Endothelial cell of umbilical vein (primary cell): ENCODE results near the gene RFNG. TPM values are rescaled to one million over a fixed set of nuclear protein-coding genes. Genes with fewer than 3 reads are reported as not detected.

Source experiments
- BruUV-seq: library from RNA; stranded (reverse); fragments of 400-500 nt; replicated peaks from 2 replicates; lab custom pipeline; 2021; lab: Mats Ljungman, UMichigan
- CTCF ChIA-PET: fragments of 300-600, 350-600 bp; sonication (Branson Sonifier 250); formaldehyde crosslinking; loops from one replicate; lab custom pipeline; 2021; ENCODE audit warnings: antibody characterized with exemption, inconsistent platforms; lab: Charles Lee
- POLR2A ChIA-PET: fragments of 300-600, 350-600 bp; sonication (Branson Sonifier 250); formaldehyde crosslinking; loops from one replicate; lab custom pipeline; 2021; ENCODE audit warnings: antibody characterized with exemption, inconsistent platforms; lab: Charles Lee
- DNase-seq: peaks from one replicate; pipeline ENCODE4 v3.0.0-alpha.2; 2011; ENCODE audit warnings: low read depth, low spot score
- FAIRE-seq: peaks from 2 replicates; lab custom pipeline; 2011; peaks lifted over from hg19 to GRCh38; lab: Jason Lieb, UNC
- H2AFZ ChIP-seq: 2 replicates; pipeline ENCODE4 v1.6.0; 2012; ENCODE audit warnings: low read depth, low read length, control low read depth, inconsistent platforms
- H3K27ac ChIP-seq: 2 replicates; pipeline ENCODE4 v1.5.1; 2011; ENCODE audit warnings: low read depth, mild to moderate bottlenecking, control low read depth, low read length, moderate library complexity; ENCODE audit not compliant: insufficient read depth
- H3K27me3 ChIP-seq, 2 experiments: 2 replicates each; pipeline versions ENCODE4 v1.6.0 to v1.6.1; 2011; ENCODE audit warnings: low read length in 2 of 2, mixed read lengths in 1 of 2; ENCODE audit not compliant: control insufficient read depth in 2 of 2, insufficient read depth in 2 of 2
- H3K36me3 ChIP-seq, 2 experiments: 2 replicates in 1 of 2; 3 replicates in 1 of 2; pipeline ENCODE4 v1.5.1; 2011; ENCODE audit warnings: low read length in 2 of 2, mild to moderate bottlenecking in 1 of 2, moderate library complexity in 1 of 2; ENCODE audit not compliant: control insufficient read depth in 2 of 2, insufficient read depth in 2 of 2; ENCODE audit errors: extremely low read depth in 1 of 2
- H3K4me1 ChIP-seq: 3 replicates; pipeline ENCODE4 v1.5.1; 2011; ENCODE audit warnings: mild to moderate bottlenecking, low read length; ENCODE audit not compliant: control insufficient read depth, insufficient read depth; ENCODE audit errors: extremely low read depth
- H3K4me2 ChIP-seq: 2 replicates; pipeline ENCODE4 v1.6.1; 2011; ENCODE audit warnings: low read length, control low read depth, mixed read lengths; ENCODE audit not compliant: insufficient read depth
- H3K4me3 ChIP-seq, 3 experiments: fragments of 200-600 bp in 1 of 3; sonication (generic), shearing (Covaris generic) in 1 of 3; replicated peaks in 1 of 3; 2 replicates each; pipeline ENCODE4 v1.5.1; 2011 to 2016; ENCODE audit warnings: control low read depth in 3 of 3, low read length in 3 of 3, mild to moderate bottlenecking in 2 of 3, inconsistent platforms in 1 of 3, low read depth in 1 of 3, moderate library complexity in 1 of 3; ENCODE audit not compliant: insufficient read depth in 1 of 3
- H3K79me2 ChIP-seq: 2 replicates; pipeline ENCODE4 v1.6.0; 2012; ENCODE audit warnings: low read length, inconsistent platforms; ENCODE audit not compliant: control insufficient read depth, insufficient read depth
- H3K9ac ChIP-seq: replicated peaks from 2 replicates; pipeline ENCODE3; 2011; ENCODE audit warnings: low read length, control low read depth; ENCODE audit not compliant: insufficient read depth; ENCODE audit errors: extremely low read depth
- H3K9me1 ChIP-seq: replicated peaks from 3 replicates; pipeline ENCODE4 v1.6.0; 2011; ENCODE audit warnings: mild to moderate bottlenecking, low read length; ENCODE audit not compliant: control insufficient read depth, insufficient read depth; ENCODE audit errors: extremely low read depth
- H3K9me3 ChIP-seq: replicated peaks from 2 replicates; pipeline ENCODE4 v1.5.1; 2012; ENCODE audit warnings: low read length, inconsistent platforms; ENCODE audit not compliant: control insufficient read depth, insufficient read depth
- H4K20me1 ChIP-seq: replicated peaks from 2 replicates; pipeline ENCODE3; 2011; ENCODE audit warnings: mild to moderate bottlenecking, low read length; ENCODE audit not compliant: control insufficient read depth, insufficient read depth; ENCODE audit errors: extremely low read depth
- EZH2 ChIP-seq: IDR thresholded peaks from 2 replicates; pipeline ENCODE4 v1.6.1; 2012; ENCODE audit warnings: borderline replicate concordance, low read depth, mild to moderate bottlenecking, moderate library complexity, low read length, inconsistent platforms; ENCODE audit not compliant: severe bottlenecking
- FOS ChIP-seq: IDR thresholded peaks from 2 replicates; pipeline ENCODE4 v1.6.1; 2011; ENCODE audit warnings: mild to moderate bottlenecking, low read length, moderate library complexity, borderline replicate concordance; ENCODE audit not compliant: insufficient read depth
- GATA2 ChIP-seq: IDR thresholded peaks from 2 replicates; pipeline ENCODE4 v1.7.0; 2011; ENCODE audit warnings: low read depth, mild to moderate bottlenecking, moderate library complexity, mixed read lengths, low read length; ENCODE audit not compliant: insufficient read length, insufficient read depth
- JUN ChIP-seq: IDR thresholded peaks from 2 replicates; pipeline ENCODE4 v1.6.1; 2011; ENCODE audit warnings: borderline replicate concordance, low read depth; ENCODE audit not compliant: insufficient read length, insufficient read depth
- MYC ChIP-seq: IDR thresholded peaks from one replicate; pipeline ENCODE4 v1.6.1; 2011; ENCODE audit warnings: mild to moderate bottlenecking, low read depth, low read length
- POLR2A ChIP-seq: IDR thresholded peaks from 2 replicates; pipeline ENCODE4 v1.6.1; 2012; ENCODE audit warnings: low read depth, mild to moderate bottlenecking, control low read depth, low read length
- POLR2AphosphoS5 ChIP-seq: IDR thresholded peaks from 2 replicates; pipeline ENCODE4 v1.6.1; 2012; ENCODE audit warnings: low read depth, mild to moderate bottlenecking, control low read depth, low read length, moderate library complexity; ENCODE audit not compliant: insufficient read depth
- dilution Hi-C: fragments of 300-500 bp; cut with MboI; formaldehyde crosslinking; loops from one replicate; pipeline ENCODE4 v1.15.0; 2019; ENCODE audit warnings: low sequenced_read_pairs; ENCODE audit not compliant: extremely low pct_ligation_motif_present
- intact Hi-C: fragments of 100-400 bp; cut with micrococcal nuclease; formaldehyde crosslinking; loops from one replicate; pipeline ENCODE4 v1.10.0; 2022
- polyA plus RNA-seq, 4 experiments: library from polyadenylated mRNA; depleted of rRNA in 3 of 4; stranded (reverse) in 3 of 4; unstranded in 1 of 4; fragments of >200 nt; gene quantifications; 2 replicates each; pipeline versions ENCODE4 v1.2.1 to v1.2.3, GENCODE V29; 2011 to 2012; ENCODE audit warnings: missing spikeins in 1 of 4
- total RNA-seq: library from RNA; stranded (reverse); gene quantifications from 2 replicates; pipeline ENCODE4 v1.2.3, GENCODE V29; 2021
- TF ChIP-seq, protein P1 (sequence below): IDR thresholded peaks from 2 replicates; pipeline ENCODE4 v1.6.1; 2011; ENCODE audit not compliant: insufficient read depth, insufficient read length
- TF ChIP-seq, protein P2 (sequence below), 2 donors: IDR thresholded peaks; 1 replicate in 1 of 2; 2 replicates in 1 of 2; pipeline ENCODE4 v1.5.1; 2011; ENCODE audit warnings: low read length in 2 of 2, mild to moderate bottlenecking in 2 of 2, moderate library complexity in 2 of 2, control low read depth in 1 of 2, inconsistent platforms in 1 of 2, low read depth in 1 of 2; ENCODE audit not compliant: insufficient read depth in 1 of 2; ENCODE audit errors: extremely low read depth in 1 of 2

Gene RFNG
- total and polyA plus RNA-seq, 2 donors (not counting 3 experiments of a cell fraction or from before 2014, with no cell fraction given) = 33.7 to 40.0 TPM

DNA sequence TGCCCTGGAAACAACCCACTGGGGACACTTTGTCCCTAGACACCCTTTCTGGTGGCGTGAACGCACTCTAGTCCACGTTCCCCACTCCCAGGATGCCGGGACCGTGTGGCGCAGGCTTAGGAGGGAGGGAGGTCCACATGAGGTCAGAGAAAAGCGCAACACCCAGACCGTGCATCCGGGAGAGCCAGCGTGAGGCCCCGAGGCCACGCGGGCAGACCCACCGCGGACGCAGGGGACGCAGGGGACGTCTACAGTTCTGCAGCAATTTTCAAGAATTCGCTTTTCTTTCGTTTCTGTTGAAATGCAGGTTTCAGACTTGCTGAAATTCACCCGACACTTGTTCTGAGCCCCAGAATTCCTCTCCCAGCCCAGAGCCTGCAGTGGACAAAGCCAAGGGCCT is 4.7 kb downstream of the RFNG start:
- Histone ChIP-seq H3K4me2 (no peak overlapping the region), H4K20me1 (no peaks in the 10 kb centered on the region), H3K27ac (no peak overlapping the region), H3K79me2 (no peaks in the 10 kb centered on the region), H3K36me3 (peaks cover 0 to 7% of the 10 kb centered on the region in 2 experiments), H3K4me1 (peaks cover 6% of the 10 kb centered on the region), H2AFZ (no peak overlapping the region), H3K9me1 (no peaks in the 10 kb centered on the region), H3K27me3 (no peaks in the 10 kb centered on the region), H3K4me3 (no peak overlapping the region), H3K9ac (no peak overlapping the region), H3K9me3 (no peaks in the 10 kb centered on the region)
- no peak for TF ChIP-seq GATA2
- no peak for TF ChIP-seq JUN
- no peak for TF ChIP-seq EZH2
- TF ChIP-seq, protein P1, sequence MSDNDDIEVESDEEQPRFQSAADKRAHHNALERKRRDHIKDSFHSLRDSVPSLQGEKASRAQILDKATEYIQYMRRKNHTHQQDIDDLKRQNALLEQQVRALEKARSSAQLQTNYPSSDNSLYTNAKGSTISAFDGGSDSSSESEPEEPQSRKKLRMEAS = no peak
- no peak for TF ChIP-seq MYC
- TF ChIP-seq, protein P2, sequence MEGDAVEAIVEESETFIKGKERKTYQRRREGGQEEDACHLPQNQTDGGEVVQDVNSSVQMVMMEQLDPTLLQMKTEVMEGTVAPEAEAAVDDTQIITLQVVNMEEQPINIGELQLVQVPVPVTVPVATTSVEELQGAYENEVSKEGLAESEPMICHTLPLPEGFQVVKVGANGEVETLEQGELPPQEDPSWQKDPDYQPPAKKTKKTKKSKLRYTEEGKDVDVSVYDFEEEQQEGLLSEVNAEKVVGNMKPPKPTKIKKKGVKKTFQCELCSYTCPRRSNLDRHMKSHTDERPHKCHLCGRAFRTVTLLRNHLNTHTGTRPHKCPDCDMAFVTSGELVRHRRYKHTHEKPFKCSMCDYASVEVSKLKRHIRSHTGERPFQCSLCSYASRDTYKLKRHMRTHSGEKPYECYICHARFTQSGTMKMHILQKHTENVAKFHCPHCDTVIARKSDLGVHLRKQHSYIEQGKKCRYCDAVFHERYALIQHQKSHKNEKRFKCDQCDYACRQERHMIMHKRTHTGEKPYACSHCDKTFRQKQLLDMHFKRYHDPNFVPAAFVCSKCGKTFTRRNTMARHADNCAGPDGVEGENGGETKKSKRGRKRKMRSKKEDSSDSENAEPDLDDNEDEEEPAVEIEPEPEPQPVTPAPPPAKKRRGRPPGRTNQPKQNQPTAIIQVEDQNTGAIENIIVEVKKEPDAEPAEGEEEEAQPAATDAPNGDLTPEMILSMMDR (IDR thresholded peaks at IDR 0.05; ENCODE audit: extremely low read depth in 1 of 2, insufficient read depth in 1 of 2, low read depth in 1 of 2, low read length in 2 of 2) = no peak
- TF ChIP-seq POLR2A = no peak
- TF ChIP-seq POLR2AphosphoS5 = no peak
- TF ChIP-seq FOS = no peak
- ChIA-PET CTCF (no interaction called here), POLR2A (no interaction called here)
- no peak for DNase-seq
- dilution Hi-C loops (no loop called here), intact Hi-C loops (no loop called here)
- BruUV-seq = no TSS peak
- no peak for FAIRE-seq
